H1 (cell line): ENCODE data around the gene PIEZO1. TPM values are rescaled to one million over a fixed set of nuclear protein-coding genes. Genes with fewer than 3 reads are reported as not detected.

ENCODE experiments used
- CTCF ChIA-PET: fragments of 300-600 bp; sonication (Branson Sonifier 250); formaldehyde crosslinking; loops from one replicate; lab custom pipeline; 2021; ENCODE audit not compliant: partially characterized antibody; lab: Charles Lee
- POLR2A ChIA-PET: fragments of 300-600 bp; sonication (Branson Sonifier 250); formaldehyde crosslinking; loops from one replicate; lab custom pipeline; 2021; ENCODE audit warnings: inconsistent platforms; ENCODE audit not compliant: partially characterized antibody; lab: Charles Lee
- DNase-seq, 2 experiments: peaks; one replicate each; pipeline versions ENCODE4 v3.0.0 to v3.0.0-alpha.2; 2010 to 2022; ENCODE audit warnings: low spot score in 2 of 2, low read depth in 1 of 2, mixed read lengths in 1 of 2
- FAIRE-seq: peaks from 2 replicates; lab custom pipeline; 2011; peaks lifted over from hg19 to GRCh38; lab: Jason Lieb, UNC
- H2AFZ ChIP-seq: 2 replicates; pipeline ENCODE4 v1.8.1; 2012; ENCODE audit warnings: low read length, inconsistent platforms
- H2AK5ac ChIP-seq: 2 replicates; pipeline ENCODE4 v1.6.1; 2013; ENCODE audit warnings: low read depth, low read length
- H2BK120ac ChIP-seq: replicated peaks from 2 replicates; pipeline ENCODE3; 2013; ENCODE audit warnings: low read depth, low read length, inconsistent platforms
- H2BK12ac ChIP-seq: 2 replicates; pipeline ENCODE4 v1.6.1; 2013; ENCODE audit warnings: low read depth, low read length
- H2BK15ac ChIP-seq: 2 replicates; pipeline ENCODE4 v1.6.1; 2013; ENCODE audit warnings: low read length
- H2BK20ac ChIP-seq: 2 replicates; pipeline ENCODE4 v1.6.1; 2013; ENCODE audit warnings: low read length
- H2BK5ac ChIP-seq: 2 replicates; pipeline ENCODE4 v1.6.1; 2013; ENCODE audit warnings: low read depth, low read length
- H3K14ac ChIP-seq: 2 replicates; pipeline ENCODE4 v1.6.1; 2013; ENCODE audit warnings: inconsistent platforms; ENCODE audit not compliant: insufficient read length
- H3K18ac ChIP-seq: 2 replicates; pipeline ENCODE4 v1.6.1; 2013; ENCODE audit warnings: low read length; ENCODE audit errors: extremely low read depth
- H3K23ac ChIP-seq: 2 replicates; pipeline ENCODE4 v1.6.1; 2013; ENCODE audit warnings: inconsistent platforms; ENCODE audit not compliant: insufficient read length
- H3K23me2 ChIP-seq: 2 replicates; pipeline ENCODE4 v1.6.1; 2013; ENCODE audit warnings: low read depth, low read length
- H3K27ac ChIP-seq: 2 replicates; pipeline ENCODE4 v1.6.1; 2011; ENCODE audit warnings: low read depth, low read length, inconsistent platforms
- H3K27me3 ChIP-seq, 4 experiments: replicated peaks in 1 of 4; 1 replicate in 1 of 4; 2 replicates in 3 of 4; pipeline versions ENCODE4 v1.6.1 to v1.8.1; 2011 to 2013; ENCODE audit warnings: low read length in 3 of 4, mild to moderate bottlenecking in 3 of 4, inconsistent platforms in 2 of 4, mixed read lengths in 2 of 4, moderate library complexity in 1 of 4; ENCODE audit not compliant: control insufficient read depth in 3 of 4, insufficient read depth in 3 of 4; ENCODE audit errors: extremely low read depth in 1 of 4
- H3K36me3 ChIP-seq, 4 experiments: 2 replicates each; pipeline versions ENCODE4 v1.6.1 to v1.8.1; 2011 to 2013; ENCODE audit warnings: mild to moderate bottlenecking in 4 of 4, low read length in 3 of 4, moderate library complexity in 2 of 4, control low read depth in 1 of 4, inconsistent platforms in 1 of 4; ENCODE audit not compliant: insufficient read depth in 4 of 4, control insufficient read depth in 2 of 4
- H3K4ac ChIP-seq: replicated peaks from 2 replicates; pipeline ENCODE3; 2013; ENCODE audit warnings: low read length, low read depth, mixed read lengths, inconsistent platforms; ENCODE audit not compliant: insufficient read length
- H3K4me1 ChIP-seq, 4 experiments: replicated peaks in 1 of 4; 1 replicate in 1 of 4; 2 replicates in 3 of 4; pipeline versions ENCODE4 v1.6.1 to v1.8.1; 2011 to 2013; ENCODE audit warnings: low read length in 3 of 4, inconsistent platforms in 2 of 4, mixed read lengths in 1 of 4; ENCODE audit not compliant: insufficient read depth in 4 of 4, control insufficient read depth in 3 of 4
- H3K4me2 ChIP-seq, 2 experiments: 2 replicates each; pipeline versions ENCODE4 v1.6.1 to v1.8.1; 2011 to 2013; ENCODE audit warnings: low read depth in 2 of 2, low read length in 2 of 2, control low read depth in 1 of 2, inconsistent platforms in 1 of 2, mild to moderate bottlenecking in 1 of 2; ENCODE audit not compliant: insufficient read depth in 1 of 2
- H3K4me3 ChIP-seq, 4 experiments: fragments of 200-600, 300-600 bp in 1 of 4; sonication (generic), shearing (Covaris generic), sonication (Bioruptor Twin) in 1 of 4; 2 replicates each; pipeline versions ENCODE4 v1.5.1 to v1.8.1; 2011 to 2016; ENCODE audit warnings: low read length in 4 of 4, low read depth in 3 of 4, control low read depth in 2 of 4, inconsistent platforms in 2 of 4, mild to moderate bottlenecking in 2 of 4, mixed read lengths in 1 of 4, moderate library complexity in 1 of 4; ENCODE audit not compliant: insufficient read depth in 2 of 4; ENCODE audit errors: extremely low read depth in 1 of 4
- H3K56ac ChIP-seq: replicated peaks from 2 replicates; pipeline ENCODE3; 2013; ENCODE audit warnings: low read depth, mild to moderate bottlenecking, mixed read lengths, low read length, inconsistent platforms; ENCODE audit not compliant: insufficient read length
- H3K79me1 ChIP-seq: 2 replicates; pipeline ENCODE4 v1.6.1; 2013; ENCODE audit warnings: low read depth, low read length, control low read depth
- H3K79me2 ChIP-seq, 2 experiments: 2 replicates each; pipeline versions ENCODE4 v1.6.1 to v1.8.1; 2012 to 2013; ENCODE audit warnings: low read length in 2 of 2, mild to moderate bottlenecking in 2 of 2, inconsistent platforms in 1 of 2; ENCODE audit not compliant: insufficient read depth in 2 of 2, control insufficient read depth in 1 of 2
- H3K9ac ChIP-seq, 4 experiments: replicated peaks in 1 of 4; 1 replicate in 1 of 4; 2 replicates in 3 of 4; pipeline versions ENCODE4 v1.6.1 to v1.8.1; 2011 to 2013; ENCODE audit warnings: low read depth in 3 of 4, low read length in 3 of 4, control low read depth in 2 of 4, mild to moderate bottlenecking in 2 of 4, moderate library complexity in 2 of 4, inconsistent platforms in 1 of 4; ENCODE audit errors: extremely low read depth in 1 of 4
- H3K9me3 ChIP-seq, 2 experiments: 2 replicates each; pipeline versions ENCODE4 v1.6.1 to v1.8.1; 2012 to 2013; ENCODE audit warnings: mild to moderate bottlenecking in 2 of 2, moderate library complexity in 2 of 2, control low read depth in 1 of 2, inconsistent platforms in 1 of 2, low read depth in 1 of 2, low read length in 1 of 2, mixed read lengths in 1 of 2; ENCODE audit not compliant: insufficient read depth in 2 of 2
- H4K20me1 ChIP-seq, 2 experiments: replicated peaks in 1 of 2; 2 replicates each; pipeline versions ENCODE3 to v1.8.1; 2011 to 2013; ENCODE audit warnings: inconsistent platforms in 2 of 2, low read length in 2 of 2, mild to moderate bottlenecking in 1 of 2; ENCODE audit not compliant: insufficient read depth in 2 of 2, control insufficient read depth in 1 of 2
- H4K5ac ChIP-seq: 2 replicates; pipeline ENCODE4 v1.6.1; 2013; ENCODE audit warnings: low read length, low read depth, mixed read lengths, inconsistent platforms; ENCODE audit not compliant: insufficient read length
- H4K8ac ChIP-seq: 2 replicates; pipeline ENCODE4 v1.8.0; 2013; ENCODE audit warnings: mild to moderate bottlenecking, moderate library complexity, low read length, inconsistent platforms; ENCODE audit not compliant: insufficient read depth; ENCODE audit errors: extremely low read depth
- H4K91ac ChIP-seq: replicated peaks from 2 replicates; pipeline ENCODE3; 2013; ENCODE audit warnings: low read length, mixed read lengths, inconsistent platforms; ENCODE audit not compliant: insufficient read length
- GABPA ChIP-seq: IDR thresholded peaks from 2 replicates; pipeline ENCODE4 v1.6.1; 2011; ENCODE audit warnings: mild to moderate bottlenecking, low read length, moderate library complexity, borderline replicate concordance; ENCODE audit not compliant: insufficient read depth
- GTF2F1 ChIP-seq: IDR thresholded peaks from 2 replicates; pipeline ENCODE4 v1.6.1; 2012; ENCODE audit warnings: low read depth, low read length, improper control_type of control experiment, borderline replicate concordance
- HDAC6 ChIP-seq: IDR thresholded peaks from one replicate; pipeline ENCODE4 v1.7.1; 2012; ENCODE audit warnings: low read depth, mild to moderate bottlenecking, inconsistent platforms, low read length, moderate library complexity
- KDM4A ChIP-seq: IDR thresholded peaks from one replicate; pipeline ENCODE4 v1.7.1; 2012; ENCODE audit warnings: low read depth, mild to moderate bottlenecking, moderate library complexity, low read length, inconsistent platforms; ENCODE audit not compliant: severe bottlenecking
- NANOG ChIP-seq: IDR thresholded peaks from 2 replicates; pipeline ENCODE4 v1.6.1; 2011; ENCODE audit warnings: low read length, low read depth, mild to moderate bottlenecking, inconsistent platforms; ENCODE audit not compliant: insufficient read depth, poor library complexity, severe bottlenecking
- POU5F1 ChIP-seq: IDR thresholded peaks from 2 replicates; pipeline ENCODE4 v1.6.1; 2011; ENCODE audit warnings: low read depth, mild to moderate bottlenecking, low read length, moderate library complexity
- SAP30 ChIP-seq: fragments of 300-600 bp; sonication (generic); IDR thresholded peaks from 2 replicates; pipeline ENCODE4 v1.7.1; 2012; ENCODE audit warnings: low read length, moderate library complexity, mild to moderate bottlenecking, inconsistent platforms; ENCODE audit not compliant: insufficient read depth, insufficient replicate concordance
- SIX5 ChIP-seq: IDR thresholded peaks from 2 replicates; pipeline ENCODE4 v1.6.1; 2011; ENCODE audit warnings: mild to moderate bottlenecking, low read depth, low read length
- SUZ12 ChIP-seq: fragments of 200-600 bp; sonication (generic); IDR thresholded peaks from 2 replicates; pipeline ENCODE4 v1.6.1; 2012; ENCODE audit warnings: mild to moderate bottlenecking, inconsistent platforms, low read length, moderate library complexity, mixed read lengths
- WGBS, 2 experiments: shearing (Covaris generic) in 1 of 2; methylation state at CpG; one replicate each; pipeline versions ENCODE4 v1.1.6 to v1.1.7; 2013 to 2015; ENCODE audit warnings: low lambda C conversion rate in 2 of 2, mixed read lengths in 2 of 2, inconsistent platforms in 1 of 2, low coverage in 1 of 2, missing lambda C conversion rate in 1 of 2; ENCODE audit not compliant: insufficient replicate concordance in 2 of 2, insufficient coverage in 1 of 2, insufficient read length in 1 of 2; ENCODE audit errors: extremely low coverage in 1 of 2, missing lambda C conversion rate in 1 of 2; 5-methylcytosine and 5-hydroxymethylcytosine counted together
- polyA plus RNA-seq, 7 experiments: library from polyadenylated mRNA; depleted of rRNA in 3 of 7; stranded (reverse) in 5 of 7; unstranded in 2 of 7; fragments of >200 nt in 5 of 7; fragments of 200-250 nt in 2 of 7; gene quantifications; 1 replicate in 5 of 7; 2 replicates in 1 of 7; 4 replicates in 1 of 7; pipeline versions ENCODE4 v1.2.1 to v1.2.3, GENCODE V29; 2011 to 2013; ENCODE audit warnings: missing spikeins in 2 of 7, mixed read lengths in 2 of 7
- total RNA-seq: library from RNA; stranded (reverse); fragmentation: NEBNext Ultra II Directional; extraction: Animal tissue kit (Norgen Biotek cat#: 25700); gene quantifications from 2 replicates; pipeline ENCODE4 v1.2.1, GENCODE V29; 2021
- TF ChIP-seq, protein P1 (sequence below): IDR thresholded peaks from 2 replicates; pipeline ENCODE4 v1.6.1; 2012; ENCODE audit warnings: inconsistent platforms

PIEZO1 gene
- total and polyA plus RNA-seq, 2 of the 8 experiments (the other 6 are each of a cell fraction or from before 2014, with no cell fraction given), result 42.3 to 67.5 TPM

DNA sequence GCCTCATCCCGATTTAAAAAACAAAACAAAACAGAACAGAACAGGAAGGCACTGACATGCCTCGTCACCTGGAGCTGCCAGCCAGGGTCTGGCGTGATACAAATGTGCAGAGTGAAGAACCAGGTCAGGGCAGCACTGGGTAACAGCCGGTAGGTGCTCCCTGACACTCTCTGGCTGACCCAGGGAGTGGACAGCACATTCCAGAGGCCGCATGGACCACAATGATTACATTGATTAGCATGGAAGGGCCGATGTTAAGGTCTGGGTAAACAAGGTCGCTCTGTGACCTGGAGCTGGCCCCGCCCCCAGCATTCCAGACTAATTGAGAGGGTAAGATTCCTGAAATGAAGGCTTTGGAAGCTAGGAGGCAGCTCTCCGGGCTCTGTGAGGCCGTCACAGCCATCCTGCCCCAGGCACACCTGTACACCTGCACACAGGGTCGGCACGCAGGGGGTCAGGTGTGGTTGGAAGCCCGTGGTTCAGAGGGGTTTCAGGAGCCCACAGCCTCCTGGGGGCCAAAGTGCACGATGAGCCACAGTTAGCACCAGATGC, 21.4 kb downstream of the PIEZO1 start:
- Histone ChIP-seq H3K56ac (no peak overlapping the region), H2BK12ac (peak overlapping the region; percentile 95), H4K8ac (no peak overlapping the region; the same call in 1 of the 2 replicates), H4K20me1 (peaks cover 2 to 11% of the 10 kb centered on the region in 2 experiments), H3K79me1 (peaks cover 8% of the 10 kb centered on the region), H3K9ac (peak overlapping the region in 1 of 4 experiments; percentile 31; a peak in 2 of 7 replicates), H4K5ac (peak overlapping the region; percentile 3), H3K27ac (peak overlapping the region; percentile 64), H3K79me2 (peaks cover 0 to 2% of the 10 kb centered on the region in 2 experiments; a peak in 1 of 4 replicates), H3K9me3 (no peaks in the 10 kb centered on the region), H2AK5ac (peak overlapping the region; percentile 75; the same call in 1 of the 2 replicates), H3K14ac (no peak overlapping the region), H2BK15ac (peak overlapping the region; percentile 9), H2BK5ac (peak overlapping the region; percentile 82), H4K91ac (peak overlapping the region; percentile 8), H3K4me1 (peaks cover 4 to 43% (median 34%) of the 10 kb centered on the region in 4 experiments), H3K23ac (no peak overlapping the region), H3K4me3 (peak overlapping the region in 1 of 4 experiments; percentile 3; a peak in 1 of 8 replicates), H3K18ac (peak overlapping the region; percentile 78), H3K4ac (no peak overlapping the region), H3K27me3 (no peaks in the 10 kb centered on the region), H2AFZ (no peak overlapping the region; the same call in 1 of the 2 replicates), H3K36me3 (no peaks in the 10 kb centered on the region), H2BK120ac (no peak overlapping the region), H2BK20ac (no peak overlapping the region), H3K4me2 (peak overlapping the region; percentile 30 to 64), H3K23me2 (no peaks in the 10 kb centered on the region)
- peak; percentile 73 for FAIRE-seq
- CTCF ChIA-PET, result interaction anchor here (0.6 to 25.0 kb wide), 17 partner anchors 9 to 471 kb away, joined by 3 to 251 read pairs (median 5); no protein-coding TSS in a partner anchor
- DNase-seq, result peak in 1 of 2 experiments; percentile 85
- 56% methylated on average over 14 of the region's 14 CpGs; no CpG with 5 or more reads in 1 of the 2 experiments for WGBS, 2 experiments
- POLR2A ChIA-PET, result interaction anchor here (0.8 to 4.1 kb wide), 9 partner anchors 9 to 47 kb away, joined by 3 to 22 read pairs (median 4); partner anchors contain the start of gene APRT
- TF ChIP-seq, protein P1, sequence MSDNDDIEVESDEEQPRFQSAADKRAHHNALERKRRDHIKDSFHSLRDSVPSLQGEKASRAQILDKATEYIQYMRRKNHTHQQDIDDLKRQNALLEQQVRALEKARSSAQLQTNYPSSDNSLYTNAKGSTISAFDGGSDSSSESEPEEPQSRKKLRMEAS, result 0 out of 2 replicates have a peak, but pooled peaks have one; percentile 70
- TF ChIP-seq POU5F1, result no peak
- peak; percentile 63; the same call in 1 of the 2 replicates for TF ChIP-seq GABPA
- no peak for TF ChIP-seq HDAC6
- TF ChIP-seq SIX5, result no peak
- TF ChIP-seq GTF2F1, result no peak
- no peak for TF ChIP-seq KDM4A
- TF ChIP-seq SAP30, result peak; percentile 32
- TF ChIP-seq SUZ12, result no peak
- peak; percentile 42 for TF ChIP-seq NANOG
